A673 (cell line): ENCODE data around the gene THBS3. TPM values are rescaled to one million over a fixed set of nuclear protein-coding genes. Genes with fewer than 3 reads are reported as not detected.
"Not testable (repeated sequence)": the region's sequence is repeated elsewhere in the genome, so short reads cannot be mapped to it uniquely, and the experiment has no call there.

ENCODE experiments used
- BruUV-seq: library from RNA; stranded (reverse); fragments of 400-500 nt; replicated peaks from 2 replicates; lab custom pipeline; 2021; lab: Mats Ljungman, UMichigan
- CTCF ChIA-PET: fragments of 300-600 bp; sonication (Branson Sonifier 250); formaldehyde crosslinking; loops from one replicate; lab custom pipeline; 2022; ENCODE audit warnings: antibody characterized with exemption; lab: Charles Lee
- POLR2A ChIA-PET: fragments of 300-600 bp; sonication (Branson Sonifier 250); formaldehyde crosslinking; loops from one replicate; lab custom pipeline; 2022; ENCODE audit warnings: antibody characterized with exemption; ENCODE audit not compliant: low non-redundant PET; lab: Charles Lee
- DNase-seq: peaks from one replicate; pipeline ENCODE4 v3.0.0-alpha.2; 2015; ENCODE audit warnings: low spot score
- H3K27ac ChIP-seq: fragments of 200-600 bp; sonication (generic); 2 replicates; pipeline ENCODE4 v1.5.1; 2016; ENCODE audit warnings: mixed run types, low read depth, mild to moderate bottlenecking, mixed read lengths, antibody characterized with exemption, low read length; ENCODE audit not compliant: poor library complexity, severe bottlenecking
- H3K27me3 ChIP-seq: fragments of 200-600 bp; sonication (generic); replicated peaks from 2 replicates; pipeline ENCODE4 v1.6.1; 2017; ENCODE audit warnings: mixed run types, low read depth, mild to moderate bottlenecking, mixed read lengths, antibody characterized with exemption, low read length; ENCODE audit not compliant: insufficient read depth, poor library complexity
- H3K36me3 ChIP-seq: fragments of 200-600 bp; sonication (generic); 2 replicates; pipeline ENCODE4 v1.6.1; 2016; ENCODE audit warnings: mixed run types, mild to moderate bottlenecking, mixed read lengths, antibody characterized with exemption, low read length; ENCODE audit not compliant: insufficient read depth, poor library complexity, severe bottlenecking
- H3K4me1 ChIP-seq: fragments of 200-600 bp; sonication (generic); 2 replicates; pipeline ENCODE4 v1.6.1; 2017; ENCODE audit warnings: mixed run types, mild to moderate bottlenecking, mixed read lengths, antibody characterized with exemption, low read length; ENCODE audit not compliant: insufficient read depth, poor library complexity, severe bottlenecking
- H3K4me3 ChIP-seq: fragments of 200-600 bp; sonication (generic); 2 replicates; pipeline ENCODE4 v1.5.1; 2016; ENCODE audit warnings: low read depth, mixed run types, mild to moderate bottlenecking, mixed read lengths, low read length; ENCODE audit not compliant: poor library complexity, severe bottlenecking
- H3K9me3 ChIP-seq: fragments of 200-600 bp; sonication (generic); 2 replicates; pipeline ENCODE4 v1.6.1; 2016; ENCODE audit warnings: mixed run types, low read depth, mild to moderate bottlenecking, mixed read lengths, antibody characterized with exemption, low read length; ENCODE audit not compliant: poor library complexity, severe bottlenecking
- EZH2 ChIP-seq: fragments of 200-600 bp; sonication (generic); IDR thresholded peaks from 2 replicates; pipeline ENCODE4 v1.6.1; 2017; ENCODE audit warnings: borderline replicate concordance, low read depth, mild to moderate bottlenecking, mixed read lengths, antibody characterized with exemption, low read length; ENCODE audit not compliant: poor library complexity, severe bottlenecking
- intact Hi-C: fragments of 100-400 bp; cut with micrococcal nuclease; formaldehyde crosslinking; loops from one replicate; pipeline ENCODE4 v1.10.0; 2022; ENCODE audit not compliant: unreplicated experiment
- total RNA-seq: library from RNA; stranded (reverse); gene quantifications from 2 replicates; pipeline ENCODE4 v1.2.3, GENCODE V29; 2021
- TF ChIP-seq, protein P1 (sequence below): fragments of 300-800, 200-600 bp; sonication (generic); conservative IDR thresholded peaks from 2 replicates; pipeline ENCODE4 v1.5.1; 2017; ENCODE audit warnings: low read depth, mild to moderate bottlenecking, antibody characterized with exemption, low read length, moderate library complexity, mixed read lengths

The THBS3 gene
- total RNA-seq, 1 experiment from 2014 or later = 23.2 TPM

DNA sequence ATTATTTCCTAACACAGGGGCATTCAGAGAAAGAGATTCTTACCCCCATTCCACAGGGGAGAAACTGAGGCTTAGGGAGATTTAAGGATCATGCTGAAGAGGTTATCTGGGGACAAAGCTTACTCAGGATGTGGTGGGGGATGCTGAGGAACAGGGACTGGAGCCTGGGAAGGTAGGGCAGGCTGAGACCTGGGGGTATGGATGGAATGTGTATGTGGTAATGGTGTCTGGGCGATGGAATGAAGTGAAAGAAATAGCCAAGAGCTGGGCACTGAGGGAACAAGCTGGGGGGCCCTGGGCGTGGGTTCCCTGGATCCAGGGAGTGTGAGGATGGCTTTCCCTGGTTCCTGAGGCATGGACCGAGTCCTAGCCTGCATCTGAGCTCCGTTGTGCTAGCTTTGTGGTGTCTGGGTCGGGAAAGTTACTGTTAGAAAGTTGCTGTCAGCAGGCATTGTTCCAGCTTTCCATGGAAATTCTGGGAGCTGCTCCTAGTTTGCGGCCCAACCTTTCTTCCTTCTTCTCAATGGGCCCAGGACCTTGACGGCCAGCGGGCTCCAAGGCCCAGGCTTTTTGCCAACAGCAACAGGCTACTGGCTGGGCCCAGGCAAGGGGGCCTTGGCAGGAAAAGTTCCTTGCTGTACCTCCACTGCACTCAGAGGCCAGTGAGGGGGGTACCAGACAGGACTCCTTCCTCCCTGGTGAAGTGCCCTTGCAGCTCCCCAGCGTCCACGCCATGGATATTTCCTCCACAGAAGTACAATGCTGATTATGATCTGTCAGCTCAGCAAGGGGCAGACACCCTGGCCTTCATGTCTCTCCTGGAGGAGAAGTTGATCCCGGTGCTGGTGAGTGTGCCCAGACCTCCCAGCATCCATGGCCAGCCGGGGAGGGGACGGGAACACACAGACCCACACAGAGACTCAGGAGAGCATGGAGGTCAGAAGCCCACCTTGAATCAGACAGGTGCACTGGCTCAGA is 24.6 kb upstream of the THBS3 start:
- intact Hi-C loops, BruUV-seq, H3K9me3 ChIP-seq, DNase-seq, POLR2A ChIA-PET, H3K27ac ChIP-seq, H3K27me3 ChIP-seq, H3K4me3 ChIP-seq, H3K4me1 ChIP-seq, H3K36me3 ChIP-seq: not testable (repeated sequence)
- CTCF ChIA-PET = interaction anchor here (0.6 kb wide), 1 partner anchor 233 kb away, joined by 7 read pairs; no protein-coding TSS in a partner anchor

DNA sequence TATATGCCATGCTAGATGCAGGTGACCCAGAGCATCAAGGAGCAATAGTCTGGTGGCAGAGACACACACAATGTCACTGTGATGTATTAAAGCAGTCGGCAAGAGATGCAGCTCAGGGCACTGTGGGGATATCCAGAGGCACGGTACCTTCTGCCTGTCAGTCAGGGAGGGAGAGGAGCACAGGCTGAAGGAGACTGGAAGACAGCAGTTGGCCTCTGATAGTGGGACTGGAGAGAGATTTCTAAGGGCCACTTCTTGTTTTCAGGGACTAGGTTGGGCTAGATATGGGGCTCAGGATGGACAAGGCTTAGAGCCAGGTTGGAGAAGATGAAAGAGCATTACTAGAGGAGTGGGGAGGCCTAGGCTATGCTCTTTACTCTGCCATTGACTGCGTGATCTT is 23.6 kb upstream of the THBS3 start:
- H3K4me1 ChIP-seq, intact Hi-C loops, CTCF ChIA-PET, DNase-seq, H3K36me3 ChIP-seq, H3K27me3 ChIP-seq, H3K9me3 ChIP-seq, POLR2A ChIA-PET, H3K4me3 ChIP-seq, BruUV-seq, H3K27ac ChIP-seq: not testable (repeated sequence)

DNA sequence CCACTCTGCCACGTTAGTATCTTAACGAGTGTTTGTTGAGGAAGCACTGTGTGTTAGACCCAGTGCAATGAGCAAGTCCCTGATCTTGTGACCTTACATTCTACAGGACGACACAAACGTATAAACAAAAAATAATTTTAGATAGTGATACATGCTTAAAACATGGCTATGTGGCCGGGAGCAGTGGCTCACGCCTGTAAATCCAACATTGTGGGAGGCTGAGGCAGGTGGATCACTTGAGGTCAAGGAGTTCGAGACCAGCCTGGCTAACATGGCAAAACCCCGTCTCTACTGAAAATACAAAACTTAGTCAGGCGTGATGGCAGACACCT is 20.4 kb upstream of the THBS3 start:
- POLR2A ChIA-PET = no interaction called here
- no TSS peak for BruUV-seq
- Histone ChIP-seq H3K27me3 (no peaks in the 10 kb centered on the region), H3K27ac (peak overlapping the region; percentile 83), H3K4me3 (peak overlapping the region; percentile 59), H3K9me3 (no peaks in the 10 kb centered on the region), H3K4me1 (peaks cover 20% of the 10 kb centered on the region), H3K36me3 (no peaks in the 10 kb centered on the region)
- no peak for TF ChIP-seq EZH2
- TF ChIP-seq, protein P1, sequence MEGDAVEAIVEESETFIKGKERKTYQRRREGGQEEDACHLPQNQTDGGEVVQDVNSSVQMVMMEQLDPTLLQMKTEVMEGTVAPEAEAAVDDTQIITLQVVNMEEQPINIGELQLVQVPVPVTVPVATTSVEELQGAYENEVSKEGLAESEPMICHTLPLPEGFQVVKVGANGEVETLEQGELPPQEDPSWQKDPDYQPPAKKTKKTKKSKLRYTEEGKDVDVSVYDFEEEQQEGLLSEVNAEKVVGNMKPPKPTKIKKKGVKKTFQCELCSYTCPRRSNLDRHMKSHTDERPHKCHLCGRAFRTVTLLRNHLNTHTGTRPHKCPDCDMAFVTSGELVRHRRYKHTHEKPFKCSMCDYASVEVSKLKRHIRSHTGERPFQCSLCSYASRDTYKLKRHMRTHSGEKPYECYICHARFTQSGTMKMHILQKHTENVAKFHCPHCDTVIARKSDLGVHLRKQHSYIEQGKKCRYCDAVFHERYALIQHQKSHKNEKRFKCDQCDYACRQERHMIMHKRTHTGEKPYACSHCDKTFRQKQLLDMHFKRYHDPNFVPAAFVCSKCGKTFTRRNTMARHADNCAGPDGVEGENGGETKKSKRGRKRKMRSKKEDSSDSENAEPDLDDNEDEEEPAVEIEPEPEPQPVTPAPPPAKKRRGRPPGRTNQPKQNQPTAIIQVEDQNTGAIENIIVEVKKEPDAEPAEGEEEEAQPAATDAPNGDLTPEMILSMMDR = no peak
- intact Hi-C loops = no loop called here
- DNase-seq = no peak
- CTCF ChIA-PET = no interaction called here

DNA sequence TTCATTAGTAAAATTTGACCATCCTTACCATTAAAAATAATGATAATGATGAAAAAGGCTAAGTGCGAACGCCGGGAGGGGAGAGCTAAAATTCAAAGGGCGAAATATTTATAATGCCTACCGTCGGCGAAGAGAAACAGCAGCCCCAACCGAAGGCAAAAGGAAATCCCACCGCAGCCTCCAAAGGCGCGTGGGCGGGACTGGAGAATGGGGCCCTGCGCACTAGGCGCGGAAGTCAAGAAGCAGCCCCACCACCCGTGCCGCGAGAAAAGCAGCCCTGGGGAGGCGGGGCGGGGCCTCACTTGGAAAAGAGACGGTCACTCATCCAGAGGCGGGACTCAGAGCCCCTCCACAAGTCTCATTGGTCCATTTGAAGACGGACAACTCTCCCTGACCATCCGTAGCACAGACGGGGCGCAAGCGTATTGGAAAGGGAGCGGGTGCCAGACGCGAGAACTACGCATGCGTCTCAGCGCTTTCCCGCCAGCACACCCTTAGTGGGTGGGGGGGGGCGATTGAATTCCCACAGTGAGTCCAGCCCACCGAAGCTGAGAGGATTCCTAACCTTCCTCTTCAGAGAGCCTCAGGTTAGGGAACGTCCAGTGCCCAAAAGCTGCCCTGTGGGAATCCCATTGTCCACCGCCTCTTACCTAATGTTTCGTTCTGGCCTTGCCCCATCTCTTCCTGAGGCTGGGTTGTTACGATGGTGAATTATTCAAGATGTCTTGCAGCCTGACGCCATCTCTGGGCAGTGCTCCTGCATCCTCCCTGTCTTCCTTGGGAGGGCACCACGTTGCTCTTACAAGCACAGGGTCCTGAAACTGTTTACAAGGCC is 19.8 kb upstream of the THBS3 start:
- ChIA-PET POLR2A (interaction anchor here (1.0 kb wide), 1 partner anchor 18 kb away, joined by 4 read pairs; no protein-coding TSS in a partner anchor), CTCF (interaction anchor here (1.3 kb wide), 1 partner anchor 21 kb away, joined by 4 read pairs; no protein-coding TSS in a partner anchor)
- Histone ChIP-seq H3K9me3 (no peaks in the 10 kb centered on the region), H3K27me3 (no peaks in the 10 kb centered on the region), H3K4me3 (peak overlapping the region; percentile 59), H3K36me3 (no peaks in the 10 kb centered on the region), H3K27ac (peak overlapping the region; percentile 91), H3K4me1 (peaks cover 20% of the 10 kb centered on the region)
- TSS peak; percentile 97 for BruUV-seq
- intact Hi-C loops = loop anchor here (2.0 kb wide), 1 partner anchor 49 kb away; the partner anchor contains the start of gene HCN3
- peak; percentile 100 for DNase-seq
- TF ChIP-seq, protein P1 = no peak
- no peak for TF ChIP-seq EZH2
